NCI-H2029 (cell line): ENCODE measurements around the gene ANAPC13.

ENCODE experiments used
- DNase-seq: peaks from one replicate; lab custom pipeline; 2025; lab: John Stamatoyannopoulos, UW

Gene ANAPC13

GRCh38 chr3:134485718-134486576, at the start of gene ANAPC13, which contains the start of gene CEP63:
TSS of gene ANAPC13 (minus strand) at chr3:134485985. CDS start at chr3:134482904, 3,081 bp downstream.
TSS of gene CEP63 (plus strand) at chr3:134486057. CDS start at chr3:134495321, 9,264 bp downstream.
- peak; percentile 93 for DNase-seq

GRCh38 chr3:134535186-134535970, 49.6 kb upstream of the ANAPC13 start:
- DNase-seq = no peak

- no peak for DNase-seq
These were observed 47.7 kb upstream of the ANAPC13 start for GRCh38 chr3:134533493-134533892.

GRCh38 chr3:134527538-134528186, 41.9 kb upstream of the ANAPC13 start:
- no peak for DNase-seq

- DNase-seq = no peak
These were observed 41.3 kb upstream of the ANAPC13 start for GRCh38 chr3:134527037-134527436.

GRCh38 chr3:134526319-134526718, 40.5 kb upstream of the ANAPC13 start:
- no peak for DNase-seq

- no peak for DNase-seq
These were observed 39.5 kb upstream of the ANAPC13 start for GRCh38 chr3:134525293-134525692.

GRCh38 chr3:134522541-134522940, 36.8 kb upstream of the ANAPC13 start:
- no peak for DNase-seq

- no peak for DNase-seq
These were observed 32.0 kb upstream of the ANAPC13 start for GRCh38 chr3:134517791-134518190.

GRCh38 chr3:134516905-134517304, 31.1 kb upstream of the ANAPC13 start:
- no peak for DNase-seq

GRCh38 chr3:134511500-134511899, 25.7 kb upstream of the ANAPC13 start:
- no peak for DNase-seq

GRCh38 chr3:134505485-134505884, 19.7 kb upstream of the ANAPC13 start:
- no peak for DNase-seq

GRCh38 chr3:134504132-134504531, 18.3 kb upstream of the ANAPC13 start:
- no peak for DNase-seq

- no peak for DNase-seq
These were observed 17.5 kb upstream of the ANAPC13 start for GRCh38 chr3:134503266-134503665.

GRCh38 chr3:134496471-134497071, 10.8 kb upstream of the ANAPC13 start:
- DNase-seq = no peak

- DNase-seq = no peak
These were observed 10.2 kb upstream of the ANAPC13 start for GRCh38 chr3:134495980-134496379.

GRCh38 chr3:134494495-134494894, 8.7 kb upstream of the ANAPC13 start:
- DNase-seq = no peak

- DNase-seq = peak; percentile 6
These were observed 1.6 kb upstream of the ANAPC13 start for GRCh38 chr3:134487406-134487805.

GRCh38 chr3:134486577-134487041, 824 bp upstream of the ANAPC13 start:
- peak; percentile 13 for DNase-seq

GRCh38 chr3:134485075-134485717, 589 bp downstream of the ANAPC13 start:
- peak; percentile 69 for DNase-seq

GRCh38 chr3:134483195-134483900, 2.4 kb downstream of the ANAPC13 start:
- no peak for DNase-seq
